GM19395 (cell line): Measurements from ENCODE around the gene KCNIP4.
"Not testable (repeated sequence)": the region's sequence is repeated elsewhere in the genome, so short reads cannot be mapped to it uniquely, and the experiment has no call there.

ENCODE experiments used
- ATAC-seq: cut with Tn5 transposase; IDR thresholded peaks from one replicate; pipeline ENCODE4 v1.9.1; 2021; ENCODE audit warnings: mild to moderate bottlenecking, moderate library complexity; ENCODE audit not compliant: unreplicated experiment

Gene KCNIP4

DNA sequence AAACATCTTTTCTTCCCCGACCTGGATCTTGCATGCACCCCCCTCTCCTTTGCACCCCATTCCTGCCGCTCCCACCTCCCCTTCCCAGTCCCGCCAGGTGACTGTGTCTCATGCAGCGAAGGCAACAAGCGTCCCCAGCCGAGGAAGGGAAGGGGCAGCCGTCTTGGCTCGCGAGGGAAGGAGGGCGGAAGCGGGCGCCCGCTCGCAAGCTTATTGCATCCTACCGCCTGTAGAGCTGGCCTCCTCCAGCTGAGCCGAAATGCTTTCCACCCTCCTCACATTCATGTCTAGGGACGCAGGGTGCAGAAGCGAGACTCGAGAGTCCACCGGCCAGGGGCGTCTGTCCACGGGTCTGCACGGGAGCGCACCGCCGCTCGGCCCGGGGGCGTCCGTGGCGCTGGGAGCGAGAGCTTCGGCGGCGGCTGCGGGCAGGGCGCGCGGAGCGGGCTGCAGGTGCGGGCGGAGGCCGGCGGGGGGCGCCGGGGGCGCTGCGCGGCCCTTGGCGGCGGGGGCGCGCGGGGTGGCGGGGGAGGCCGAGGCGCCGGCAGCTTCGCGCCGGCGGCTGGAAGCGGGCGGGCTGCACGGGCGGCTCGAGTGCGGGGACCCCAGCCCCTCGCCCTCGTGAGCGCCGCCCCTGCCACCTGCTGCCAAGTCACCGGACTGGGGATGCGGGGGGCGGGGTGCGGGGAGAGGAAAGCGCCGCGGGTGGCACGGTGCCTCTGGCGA lies at the start of gene KCNIP4:
Gene KCNIP4 (minus strand): TSS at position 426 of the 726 bp plus-strand sequence.
- ATAC-seq, result no peak

DNA sequence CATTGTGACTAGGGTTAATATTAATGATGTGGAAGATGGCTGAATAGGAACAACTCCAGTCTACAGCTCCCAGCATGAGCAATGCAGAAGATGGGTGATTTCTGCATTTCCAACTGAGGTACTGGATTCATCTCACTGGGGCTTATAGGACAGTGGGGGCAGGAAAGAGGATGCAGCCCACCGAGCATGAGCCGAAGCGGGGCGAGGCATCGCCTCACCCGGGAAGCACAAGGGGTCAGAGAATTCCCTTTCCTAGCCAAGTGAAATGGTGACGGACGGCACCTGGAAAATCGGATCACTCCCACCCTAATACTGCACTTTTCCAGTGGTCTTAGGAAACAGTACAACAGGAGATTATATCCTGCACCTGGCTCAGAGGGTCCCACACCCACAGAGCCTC lies 48.0 kb upstream of the KCNIP4 start:
- ATAC-seq, result not testable (repeated sequence)

DNA sequence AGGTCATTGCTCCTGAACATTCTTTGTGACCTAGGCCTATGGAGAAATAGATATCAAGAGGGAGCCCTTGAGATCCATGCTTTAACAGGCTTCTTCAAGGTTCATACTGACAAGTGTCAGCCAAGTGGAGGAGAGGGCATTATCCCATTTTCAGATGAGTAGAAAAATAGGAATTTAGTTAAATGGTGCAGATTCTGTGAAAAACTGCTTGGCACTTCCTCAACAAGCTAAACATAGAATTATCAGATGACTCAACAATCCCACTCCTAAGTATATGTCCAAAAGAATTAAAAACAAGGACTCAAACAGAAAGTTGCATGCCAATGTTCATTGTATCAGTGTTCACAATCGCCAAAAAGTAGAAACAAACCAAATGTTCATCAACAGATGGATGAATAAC lies 43.8 kb upstream of the KCNIP4 start:
- ATAC-seq, result no peak

DNA sequence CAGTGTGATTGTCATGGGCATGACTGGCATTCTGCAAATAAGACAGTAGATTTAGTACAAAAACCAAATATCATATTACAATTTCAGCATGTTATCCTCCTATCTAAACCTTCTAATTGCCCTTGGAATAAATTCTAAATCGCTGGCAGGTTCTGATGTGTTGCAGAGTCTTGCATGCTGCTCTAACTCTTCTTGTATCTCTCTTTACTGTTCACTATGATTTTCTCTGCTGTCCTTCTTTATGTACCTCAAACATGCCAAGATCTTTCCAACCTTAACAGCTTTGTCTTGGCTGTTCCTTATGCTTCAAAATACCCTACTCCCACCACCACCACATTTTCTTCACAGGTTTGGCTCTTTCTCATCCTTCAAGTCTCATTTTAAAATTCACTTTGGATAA lies 43.0 kb upstream of the KCNIP4 start:
- no peak for ATAC-seq

DNA sequence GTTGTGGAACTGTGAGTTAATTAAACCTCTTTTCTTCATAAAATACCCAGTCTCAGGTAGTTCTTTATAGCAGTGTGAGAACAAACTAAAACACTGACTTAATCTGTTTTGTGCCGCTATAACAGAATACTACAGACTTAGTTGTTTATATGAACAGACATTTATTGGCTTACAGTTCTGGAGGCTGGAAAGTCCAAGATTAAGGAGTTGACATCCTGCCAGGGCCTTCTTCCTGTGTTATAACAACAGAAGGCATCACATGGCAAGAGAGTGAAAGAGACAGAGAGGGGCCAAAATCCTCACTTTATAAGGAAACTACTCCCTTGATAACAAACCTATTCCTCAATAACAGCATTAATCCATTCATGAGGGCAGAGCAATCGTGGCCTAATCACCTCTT lies 42.5 kb upstream of the KCNIP4 start:
- no peak for ATAC-seq

DNA sequence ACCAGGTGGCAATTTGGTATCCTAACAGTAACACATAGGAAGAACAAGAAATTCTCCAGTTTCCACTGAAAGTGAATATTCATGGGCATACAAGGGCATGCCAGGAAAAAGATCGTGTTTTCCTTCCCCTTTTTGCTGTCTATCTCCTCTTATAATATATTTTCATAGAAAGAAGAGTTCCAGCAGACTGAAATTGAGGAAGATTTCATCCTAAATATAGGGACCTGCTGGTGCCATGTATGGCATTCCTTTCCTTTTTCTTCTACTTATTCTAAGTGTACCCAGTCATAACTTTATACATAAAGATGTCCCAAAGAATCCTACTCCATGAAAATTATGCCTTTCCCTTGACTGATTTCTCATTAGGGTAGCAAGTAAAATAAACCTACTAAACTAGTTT lies 40.8 kb upstream of the KCNIP4 start:
- ATAC-seq, result no peak

DNA sequence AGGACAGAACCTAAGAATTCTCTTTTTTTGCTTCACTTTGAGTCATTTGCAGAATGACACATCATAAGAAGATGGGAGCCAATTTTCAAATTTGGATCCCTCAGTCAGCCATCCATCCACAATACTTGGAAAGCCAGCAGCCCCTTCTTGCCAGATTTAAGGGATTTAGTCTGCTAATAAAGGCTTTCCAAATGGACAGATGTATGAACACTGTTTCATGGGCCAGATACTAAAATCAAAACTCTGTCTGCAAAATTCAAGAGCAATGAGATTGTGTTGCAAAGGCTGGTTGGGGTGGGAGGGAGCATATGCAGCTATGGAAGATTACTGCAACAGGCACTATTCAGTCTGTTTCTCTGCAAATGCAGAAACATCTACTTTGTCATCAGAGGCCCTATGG lies 37.7 kb upstream of the KCNIP4 start:
- ATAC-seq, result no peak

DNA sequence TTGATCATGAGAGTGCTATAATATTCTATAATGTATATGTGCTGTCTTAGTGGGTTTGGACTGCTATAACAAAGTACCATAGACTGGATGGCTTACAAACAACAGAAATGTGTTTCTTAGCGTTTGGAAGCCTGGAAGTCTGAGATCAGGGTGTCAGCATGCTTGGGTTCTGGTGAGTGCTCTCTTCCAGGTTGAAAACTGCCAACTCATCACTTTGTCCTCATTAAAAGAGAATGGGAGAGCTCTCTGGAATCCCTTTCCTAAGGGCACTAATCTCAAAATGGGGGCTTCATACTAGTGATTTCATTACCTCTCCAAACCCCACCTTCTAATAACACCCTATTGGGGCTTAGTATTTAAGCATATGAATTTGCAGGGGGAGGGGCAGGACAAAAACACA lies 33.5 kb upstream of the KCNIP4 start:
- ATAC-seq, result no peak

DNA sequence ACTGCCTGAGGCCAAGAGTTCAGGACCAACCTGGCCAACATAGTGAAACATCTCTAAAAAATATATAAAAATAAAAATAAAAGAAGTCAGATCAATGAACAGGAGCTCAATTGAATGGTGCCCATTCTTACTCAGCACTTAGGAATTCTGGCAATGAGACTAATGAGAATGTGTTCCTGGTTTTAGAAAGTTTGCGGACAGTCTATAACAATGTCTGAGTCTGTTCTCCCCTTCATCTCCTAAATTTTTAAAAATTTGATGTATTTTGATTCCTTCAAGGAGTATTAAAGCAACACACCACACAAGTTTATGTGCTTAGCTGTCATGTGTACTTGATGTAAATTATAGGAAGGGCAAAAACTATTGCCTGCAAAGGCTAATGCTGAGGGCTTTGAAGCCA lies 30.6 kb upstream of the KCNIP4 start:
- ATAC-seq, result no peak

DNA sequence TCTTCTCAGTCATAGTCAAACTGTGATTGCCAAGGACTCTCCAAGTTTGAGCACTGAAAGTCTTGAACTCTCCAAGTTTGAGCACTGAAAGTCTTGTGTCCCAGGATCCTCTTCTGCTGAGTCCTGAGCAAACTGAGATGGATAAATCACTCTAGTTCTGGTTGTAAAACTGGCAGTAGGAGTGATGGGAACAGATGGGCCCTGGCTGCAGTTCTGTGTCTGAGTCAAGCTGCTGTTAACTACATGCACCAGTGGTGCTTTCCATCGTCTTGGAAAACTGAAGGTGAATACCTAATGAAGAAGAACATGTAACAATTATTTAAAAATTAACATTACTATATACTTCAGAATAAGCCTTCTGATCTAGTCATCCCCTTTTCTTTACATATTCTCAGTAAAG lies 27.6 kb upstream of the KCNIP4 start:
- ATAC-seq, result no peak

DNA sequence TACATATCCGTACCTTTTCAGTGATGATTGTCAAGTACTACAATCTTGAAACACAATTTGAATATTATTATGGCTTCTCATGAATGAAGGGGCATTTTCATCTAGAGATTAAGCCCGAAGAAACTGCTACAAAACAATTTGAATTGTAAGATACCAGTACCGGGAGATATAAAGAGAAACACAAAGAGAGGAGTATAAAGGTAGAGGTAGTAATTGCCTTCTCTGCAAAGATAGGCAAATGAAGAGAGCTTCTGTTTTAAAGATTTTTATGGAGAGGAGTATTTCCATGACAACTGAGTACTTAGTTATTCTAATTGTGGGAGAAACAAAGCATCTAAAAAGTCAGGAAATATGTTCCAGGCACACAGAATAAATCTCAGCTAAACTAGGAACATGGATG lies 25.3 kb upstream of the KCNIP4 start:
- no peak for ATAC-seq

DNA sequence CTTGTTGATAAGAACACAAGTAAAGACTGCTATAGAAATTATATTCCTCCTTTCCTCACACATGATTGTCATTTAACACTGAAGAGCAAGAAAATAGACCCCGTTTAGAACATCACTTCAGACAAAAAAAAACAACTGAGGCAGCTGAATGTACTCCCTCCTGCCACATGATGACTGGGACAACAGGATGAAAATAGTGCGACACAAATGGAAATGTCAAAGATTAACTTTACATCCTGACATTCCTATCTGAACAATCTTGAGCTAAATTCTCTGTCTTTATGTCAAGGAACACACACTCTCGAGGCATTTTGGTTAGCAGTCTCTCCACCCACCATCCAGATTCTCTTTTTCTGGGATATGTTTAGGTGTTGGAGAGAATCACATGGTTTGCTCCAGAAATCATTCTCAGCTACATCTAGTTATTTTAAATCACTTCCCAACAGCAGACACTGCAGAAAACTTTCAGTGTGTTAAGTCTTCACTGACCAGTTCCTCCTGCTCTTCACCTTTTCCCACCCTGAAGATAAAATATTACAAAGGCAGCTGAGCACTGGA lies 16.3 kb upstream of the KCNIP4 start:
- no peak for ATAC-seq

DNA sequence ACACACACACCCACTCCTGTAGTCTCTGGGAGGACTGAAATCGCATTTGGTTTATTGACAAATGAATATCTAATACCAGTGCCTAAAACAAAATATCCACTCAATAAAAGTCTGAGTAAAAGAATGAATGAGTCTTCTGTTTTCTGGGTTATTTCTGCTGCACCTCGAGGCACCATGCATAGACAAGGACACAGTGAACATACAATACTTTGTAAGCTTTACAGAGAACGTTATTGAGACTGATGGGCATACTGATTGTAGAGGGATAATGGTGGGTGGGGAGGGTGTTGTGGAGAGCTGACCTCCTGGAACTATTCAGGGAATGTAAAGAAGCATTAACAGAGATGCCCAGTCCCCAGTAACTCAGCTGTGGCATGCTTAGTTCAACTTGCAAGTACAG lies 14.1 kb upstream of the KCNIP4 start:
- no peak for ATAC-seq

DNA sequence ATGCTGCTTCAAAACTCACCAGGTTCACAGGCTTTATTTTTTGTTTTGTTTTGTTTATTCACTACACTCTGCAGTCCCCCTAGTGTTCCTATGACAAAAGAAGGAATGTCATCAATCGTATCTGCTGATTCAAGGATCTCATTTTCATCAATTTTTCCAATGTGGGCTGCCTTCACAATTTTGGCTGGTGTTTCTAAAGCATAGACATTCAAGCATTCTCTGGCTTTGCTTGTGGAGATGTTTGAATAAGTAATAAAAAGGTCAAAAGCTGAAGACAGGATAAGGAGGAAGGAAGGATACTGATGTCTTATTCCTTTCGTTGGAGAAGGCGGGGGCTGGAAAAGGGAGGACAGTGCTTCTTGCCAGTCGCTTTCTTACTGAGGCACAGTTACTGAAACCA lies 12.2 kb upstream of the KCNIP4 start:
- ATAC-seq, result no peak

DNA sequence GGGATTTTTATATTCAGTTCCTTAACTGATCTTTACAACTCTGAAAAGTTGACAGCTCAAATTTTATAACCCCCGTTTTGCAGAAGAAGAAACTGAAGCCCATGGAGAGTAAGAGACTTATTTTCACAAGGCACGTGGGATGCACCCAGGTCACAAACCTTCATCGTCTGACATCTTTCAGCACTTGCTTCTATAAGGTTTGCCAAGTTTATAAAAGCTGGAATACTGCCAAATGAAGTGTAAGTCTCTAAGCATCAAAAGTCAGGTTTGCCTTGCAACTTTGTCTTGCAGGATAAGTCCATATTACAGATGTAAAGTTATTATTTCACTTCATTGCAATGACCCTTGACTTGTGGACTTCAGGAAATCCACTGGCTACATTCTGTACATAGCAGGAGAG lies 6.3 kb upstream of the KCNIP4 start:
- ATAC-seq, result no peak

DNA sequence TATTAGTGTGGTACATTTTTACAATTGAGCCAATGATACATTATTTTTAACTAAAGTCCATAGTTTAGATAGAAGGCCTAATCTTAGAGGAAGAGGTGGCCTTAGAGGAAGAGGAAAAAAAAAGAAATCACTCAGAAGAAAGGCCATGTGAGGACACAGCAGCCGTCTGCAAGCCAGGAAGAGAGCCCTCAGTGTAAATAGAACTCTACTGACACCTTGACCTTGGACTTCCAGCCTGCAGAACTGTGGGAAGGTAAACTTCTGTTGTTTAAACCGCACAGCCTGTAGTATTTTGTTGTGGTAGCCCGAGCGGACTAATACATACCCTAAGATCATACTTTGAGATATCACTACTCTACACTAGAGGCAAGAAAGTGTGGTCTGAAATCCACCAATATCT lies 5.1 kb upstream of the KCNIP4 start:
- no peak for ATAC-seq

DNA sequence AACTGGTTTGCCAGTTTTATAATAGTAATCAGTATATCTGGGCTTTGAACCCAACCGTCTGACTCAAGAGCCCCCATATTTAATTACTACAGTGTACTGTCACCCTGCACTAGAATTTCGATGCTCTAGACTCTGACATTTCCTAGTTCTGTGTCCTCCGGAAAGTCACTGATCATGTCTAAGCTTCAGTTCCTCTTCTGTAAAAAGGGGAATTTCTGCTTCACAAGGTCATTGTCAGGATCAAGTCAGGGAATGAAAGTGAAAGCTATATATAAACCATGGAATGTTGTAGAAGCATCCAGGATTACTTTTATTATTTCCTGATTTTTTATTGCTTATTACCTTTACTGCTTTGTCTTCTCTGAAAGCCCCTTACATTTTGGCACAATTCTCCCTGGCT lies 4.0 kb upstream of the KCNIP4 start:
- ATAC-seq, result no peak

DNA sequence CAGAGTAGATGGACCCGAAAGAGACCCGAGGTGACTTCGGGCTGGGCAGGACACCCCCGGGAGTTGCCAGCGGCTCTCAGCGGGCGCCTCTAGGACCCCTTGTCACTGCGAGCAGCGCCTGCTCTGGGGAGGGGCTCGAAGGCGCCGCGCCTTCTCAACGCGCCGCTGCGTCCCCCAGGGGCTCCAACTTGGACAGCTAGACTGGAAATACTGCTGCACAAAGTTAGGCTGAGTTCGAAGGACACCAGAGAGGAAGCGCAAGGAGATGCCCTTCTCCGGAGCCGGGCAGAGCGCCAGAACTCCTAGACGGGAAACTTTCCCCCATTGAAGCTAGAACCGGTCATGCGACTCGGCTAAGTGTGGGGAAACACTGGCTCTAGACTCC lies 493 bp upstream of the KCNIP4 start:
- ATAC-seq, result no peak

DNA sequence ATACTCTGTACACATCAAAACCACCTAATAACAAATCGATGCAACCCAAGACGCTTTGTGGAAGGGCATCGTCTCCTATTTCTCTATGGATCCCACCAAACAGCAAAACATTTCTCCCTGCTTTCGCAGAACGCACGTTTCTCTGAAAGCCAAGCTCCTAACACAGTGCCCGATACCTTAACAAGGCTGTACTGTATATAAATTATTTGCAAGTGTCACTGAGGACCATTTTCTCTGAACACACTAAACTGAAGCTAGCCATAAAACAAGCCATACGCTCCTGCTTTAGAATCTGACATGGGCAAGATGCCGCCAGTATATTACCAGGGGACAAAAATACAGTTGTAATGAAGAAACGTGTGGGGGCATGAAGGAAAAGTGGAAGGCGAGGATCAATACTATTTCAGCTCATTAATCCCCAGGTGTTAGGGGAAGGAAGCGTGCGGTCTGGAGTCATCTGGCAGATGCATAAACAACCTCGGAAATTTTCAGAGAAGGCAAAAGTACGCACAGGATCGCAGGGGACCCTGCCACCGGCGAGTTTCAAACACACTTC lies 703 bp downstream of the KCNIP4 start:
- no peak for ATAC-seq

DNA sequence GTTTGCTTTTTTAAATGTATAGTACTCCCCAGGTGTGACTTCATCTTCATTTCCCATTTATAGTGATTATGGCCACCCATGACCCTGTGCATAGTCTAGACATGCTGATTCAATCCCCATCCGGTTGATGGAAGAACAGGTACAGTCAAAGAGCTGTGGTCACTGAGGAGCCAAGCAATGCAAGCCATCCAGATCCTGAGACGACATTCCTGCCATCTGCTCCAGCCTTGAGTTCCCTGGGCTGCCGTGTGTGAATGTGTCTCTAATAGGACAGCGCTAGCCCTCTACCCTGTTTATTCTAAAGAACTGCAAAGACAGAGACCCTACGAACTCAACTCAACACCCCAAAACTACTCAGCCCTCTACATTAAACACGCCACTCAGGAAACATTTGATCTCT lies 1.7 kb downstream of the KCNIP4 start:
- ATAC-seq, result no peak

DNA sequence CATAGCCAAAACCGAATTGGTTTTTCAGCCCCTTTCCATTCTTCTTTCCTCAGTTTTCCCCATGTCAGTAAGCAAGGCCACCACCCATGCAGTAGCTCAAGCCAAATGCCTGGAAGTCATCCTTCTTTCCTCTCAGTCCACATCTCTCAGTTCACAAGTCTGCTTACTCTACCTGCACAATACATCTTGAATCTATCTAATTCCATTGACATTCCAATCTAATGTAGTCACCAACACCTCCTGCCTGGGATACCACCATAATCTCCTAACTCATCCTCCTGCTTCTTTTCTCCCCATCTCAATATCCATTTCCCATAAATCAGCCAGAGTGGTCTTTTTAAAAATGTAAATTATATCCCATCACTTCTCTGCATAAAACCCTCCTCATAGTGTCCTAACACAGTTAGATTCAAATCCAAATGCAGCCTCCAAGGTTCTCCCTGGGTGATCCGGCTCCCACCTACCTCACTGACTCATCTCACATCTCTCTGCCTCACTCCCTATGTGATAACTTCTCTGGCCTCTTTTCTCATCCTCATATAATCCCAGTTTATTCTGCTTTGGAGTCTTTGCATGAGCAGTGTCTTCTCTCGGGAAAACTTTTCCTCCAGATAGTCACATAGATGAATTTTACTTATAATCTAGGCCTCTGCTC lies 26.9 kb downstream of the KCNIP4 start:
- ATAC-seq, result no peak

DNA sequence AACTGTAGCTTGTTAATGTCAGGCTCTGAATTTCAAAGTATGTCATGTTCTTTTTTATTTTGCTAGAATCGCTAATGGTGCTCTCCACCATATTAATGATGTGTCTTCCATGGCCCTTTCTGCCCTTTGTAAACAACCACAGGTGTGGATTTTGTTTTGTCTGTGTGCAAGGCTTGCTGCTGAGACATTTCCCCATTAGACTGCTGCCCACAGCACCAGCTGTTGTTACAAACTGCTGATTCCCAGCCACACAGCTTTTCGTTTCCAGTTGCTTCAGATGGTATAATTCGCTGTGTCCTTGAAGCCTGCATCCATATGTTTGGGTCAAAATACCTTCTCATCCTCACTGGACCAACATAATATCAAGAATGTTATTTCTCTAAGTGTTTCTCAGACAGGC lies 32.8 kb downstream of the KCNIP4 start:
- no peak for ATAC-seq
